GM18499 (cell line): ENCODE results near the gene NAGA.
A peak's percentile ranks its signal among the peaks of the same experiment; 100 is the strongest.
"Not testable (repeated sequence)": the region's sequence is repeated elsewhere in the genome, so short reads cannot be mapped to it uniquely, and the experiment has no call there.

ENCODE experiments used
- ATAC-seq: cut with Tn5 transposase; IDR thresholded peaks from one replicate; pipeline ENCODE4 v1.9.1; 2021; ENCODE audit warnings: moderate number of reproducible peaks; ENCODE audit not compliant: insufficient read depth, unreplicated experiment

NAGA gene

GRCh38 chr22:42070517-42071422 lies at the start of gene NAGA:
TSS of gene NAGA (minus strand) at chr22:42070812. CDS start at chr22:42070297, 515 bp downstream.
- ATAC-seq: peak; percentile 64

GRCh38 chr22:42116848-42117424 lies 46.3 kb upstream of the NAGA start:
- no peak for ATAC-seq

GRCh38 chr22:42115420-42115830 lies 44.8 kb upstream of the NAGA start:
- ATAC-seq: not testable (repeated sequence)

GRCh38 chr22:42114721-42115120 lies 44.1 kb upstream of the NAGA start:
- ATAC-seq: no peak

GRCh38 chr22:42112793-42113192 lies 42.2 kb upstream of the NAGA start:
- not testable (repeated sequence) for ATAC-seq

- ATAC-seq: no peak
These were observed 41.2 kb upstream of the NAGA start for GRCh38 chr22:42111798-42112197.

GRCh38 chr22:42108848-42109247 lies 38.2 kb upstream of the NAGA start:
- ATAC-seq: no peak

- not testable (repeated sequence) for ATAC-seq
These were observed 33.8 kb upstream of the NAGA start for GRCh38 chr22:42104332-42104860.

- ATAC-seq: no peak
These were observed 30.6 kb upstream of the NAGA start for GRCh38 chr22:42101199-42101598.

GRCh38 chr22:42091455-42091782 lies 20.8 kb upstream of the NAGA start:
- no peak for ATAC-seq

- ATAC-seq: peak; percentile 77
These were observed 20.2 kb upstream of the NAGA start, which contains the start of gene NDUFA6 for GRCh38 chr22:42090596-42091454. TSS of gene NDUFA6 (minus strand) at chr22:42090772. CDS start at chr22:42090744, 28 bp downstream.

- ATAC-seq: no peak
These were observed 15.4 kb upstream of the NAGA start for GRCh38 chr22:42086051-42086450.

GRCh38 chr22:42084874-42085273 lies 14.3 kb upstream of the NAGA start:
- ATAC-seq: no peak

- no peak for ATAC-seq
These were observed 12.5 kb upstream of the NAGA start for GRCh38 chr22:42083119-42083518.

- no peak for ATAC-seq
These were observed 9.7 kb upstream of the NAGA start for GRCh38 chr22:42080287-42080686.

GRCh38 chr22:42079319-42080251 lies 9.0 kb upstream of the NAGA start, which contains the start of gene SMDT1:
TSS of gene SMDT1 (plus strand) at chr22:42079700. CDS start at chr22:42079769, 69 bp downstream.
- ATAC-seq: peak; percentile 74

GRCh38 chr22:42078469-42079318 lies 8.1 kb upstream of the NAGA start:
- ATAC-seq: no peak

- no peak for ATAC-seq
These were observed 7.0 kb upstream of the NAGA start for GRCh38 chr22:42077486-42078125.
